ENCODE data around the gene KRT82.

The KRT82 gene

DNA sequence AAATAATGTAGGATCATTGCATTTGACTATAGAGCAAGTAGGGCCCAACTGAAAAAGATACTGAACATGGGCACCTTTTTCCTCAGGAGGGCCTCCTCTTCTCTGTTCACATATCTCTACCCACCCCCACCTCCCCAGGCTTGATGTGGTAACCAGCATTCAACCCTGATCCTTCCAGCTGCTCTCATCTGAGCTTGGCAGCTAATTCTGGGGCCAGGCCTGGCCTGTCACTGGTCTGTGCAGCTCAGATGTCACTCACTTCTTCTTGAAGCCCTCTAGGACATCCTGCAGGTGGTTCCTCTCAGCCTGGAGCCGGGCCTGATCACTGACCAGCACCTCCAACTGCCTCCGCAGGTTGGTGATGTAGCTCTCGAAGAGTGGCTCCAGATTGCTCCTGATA is 22.8 kb downstream of the KRT82 start:
- no peaks in the 10 kb centered on the region for H3K9me3 ChIP-seq (ENCODE audit: low read length)
- H3K79me2 ChIP-seq (ENCODE audit: insufficient read depth, low read length), result no peaks in the 10 kb centered on the region
- TF ChIP-seq, protein P1, sequence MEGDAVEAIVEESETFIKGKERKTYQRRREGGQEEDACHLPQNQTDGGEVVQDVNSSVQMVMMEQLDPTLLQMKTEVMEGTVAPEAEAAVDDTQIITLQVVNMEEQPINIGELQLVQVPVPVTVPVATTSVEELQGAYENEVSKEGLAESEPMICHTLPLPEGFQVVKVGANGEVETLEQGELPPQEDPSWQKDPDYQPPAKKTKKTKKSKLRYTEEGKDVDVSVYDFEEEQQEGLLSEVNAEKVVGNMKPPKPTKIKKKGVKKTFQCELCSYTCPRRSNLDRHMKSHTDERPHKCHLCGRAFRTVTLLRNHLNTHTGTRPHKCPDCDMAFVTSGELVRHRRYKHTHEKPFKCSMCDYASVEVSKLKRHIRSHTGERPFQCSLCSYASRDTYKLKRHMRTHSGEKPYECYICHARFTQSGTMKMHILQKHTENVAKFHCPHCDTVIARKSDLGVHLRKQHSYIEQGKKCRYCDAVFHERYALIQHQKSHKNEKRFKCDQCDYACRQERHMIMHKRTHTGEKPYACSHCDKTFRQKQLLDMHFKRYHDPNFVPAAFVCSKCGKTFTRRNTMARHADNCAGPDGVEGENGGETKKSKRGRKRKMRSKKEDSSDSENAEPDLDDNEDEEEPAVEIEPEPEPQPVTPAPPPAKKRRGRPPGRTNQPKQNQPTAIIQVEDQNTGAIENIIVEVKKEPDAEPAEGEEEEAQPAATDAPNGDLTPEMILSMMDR (IDR thresholded peaks at IDR 0.05; ENCODE audit: low read length), result no peak
- no peak for TF ChIP-seq EZH2 (IDR thresholded peaks at IDR 0.05; ENCODE audit: borderline replicate concordance, low read length)
- no peaks in the 10 kb centered on the region for H4K20me1 ChIP-seq (ENCODE audit: insufficient read depth, low read length)
- H3K9ac ChIP-seq (ENCODE audit: low read length), result no peak overlapping the region
- H3F3A ChIP-seq (ENCODE audit: insufficient read depth, low read length), result no peaks in the 10 kb centered on the region
- H2AFZ ChIP-seq (ENCODE audit: low read length), result no peak overlapping the region
- H3K9me2 ChIP-seq (ENCODE audit: low read depth, low read length), result no peaks in the 10 kb centered on the region
- no peak overlapping the region for H3K27ac ChIP-seq (ENCODE audit: low read depth, low read length, poor library complexity, severe bottlenecking)
- H3K4me2 ChIP-seq (ENCODE audit: low read length), result no peak overlapping the region
- H3K27me3 ChIP-seq (ENCODE audit: insufficient read depth, low read length), result peaks cover 6% of the 10 kb centered on the region; the same call in 1 of the 2 replicates
- no peaks in the 10 kb centered on the region for H3K36me3 ChIP-seq (ENCODE audit: insufficient read depth, low read length)
- no peaks in the 10 kb centered on the region for H3K4me1 ChIP-seq (ENCODE audit: insufficient read depth, low read length, severe bottlenecking)
- no peak overlapping the region for H3K4me3 ChIP-seq (ENCODE audit: low read depth, low read length, poor library complexity, severe bottlenecking)

DNA sequence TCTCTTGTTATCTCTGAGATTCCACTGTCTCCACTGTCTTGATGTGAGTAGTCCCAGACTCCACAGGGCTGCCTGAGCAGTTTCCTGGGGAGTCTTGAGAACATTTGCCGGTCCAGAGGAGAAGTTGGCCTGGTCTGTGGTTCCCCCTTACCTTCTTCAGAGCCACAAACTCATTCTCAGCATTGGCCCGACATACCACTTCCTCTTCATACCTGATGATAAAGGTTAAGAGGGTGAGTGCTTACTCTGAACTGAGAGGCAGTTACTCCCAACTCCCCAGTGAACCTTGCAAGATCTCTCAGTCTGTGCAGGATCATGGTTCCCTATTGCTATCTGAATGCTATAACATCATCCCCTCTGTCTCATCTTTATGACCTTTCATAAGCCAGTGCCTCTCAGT is 23.3 kb downstream of the KRT82 start:
- no peak overlapping the region for H3K27ac ChIP-seq (ENCODE audit: low read depth, low read length, poor library complexity, severe bottlenecking)
- no peak overlapping the region for H3K4me2 ChIP-seq (ENCODE audit: low read length)
- no peaks in the 10 kb centered on the region for H3K9me3 ChIP-seq (ENCODE audit: low read length)
- TF ChIP-seq, protein P1 (IDR thresholded peaks at IDR 0.05; ENCODE audit: low read length), result no peak
- no peak for TF ChIP-seq EZH2 (IDR thresholded peaks at IDR 0.05; ENCODE audit: borderline replicate concordance, low read length)
- peaks cover 6% of the 10 kb centered on the region; the same call in 1 of the 2 replicates for H3K27me3 ChIP-seq (ENCODE audit: insufficient read depth, low read length)
- H3K4me1 ChIP-seq (ENCODE audit: insufficient read depth, low read length, severe bottlenecking), result no peaks in the 10 kb centered on the region
- H3K36me3 ChIP-seq (ENCODE audit: insufficient read depth, low read length), result no peaks in the 10 kb centered on the region
- H3K79me2 ChIP-seq (ENCODE audit: insufficient read depth, low read length), result no peaks in the 10 kb centered on the region
- no peaks in the 10 kb centered on the region for H3K9me2 ChIP-seq (ENCODE audit: low read depth, low read length)
- no peaks in the 10 kb centered on the region for H3F3A ChIP-seq (ENCODE audit: insufficient read depth, low read length)
- no peaks in the 10 kb centered on the region for H4K20me1 ChIP-seq (ENCODE audit: insufficient read depth, low read length)
- no peak overlapping the region for H2AFZ ChIP-seq (ENCODE audit: low read length)
- no peak overlapping the region for H3K9ac ChIP-seq (ENCODE audit: low read length)
- H3K4me3 ChIP-seq (ENCODE audit: low read depth, low read length, poor library complexity, severe bottlenecking), result no peak overlapping the region

DNA sequence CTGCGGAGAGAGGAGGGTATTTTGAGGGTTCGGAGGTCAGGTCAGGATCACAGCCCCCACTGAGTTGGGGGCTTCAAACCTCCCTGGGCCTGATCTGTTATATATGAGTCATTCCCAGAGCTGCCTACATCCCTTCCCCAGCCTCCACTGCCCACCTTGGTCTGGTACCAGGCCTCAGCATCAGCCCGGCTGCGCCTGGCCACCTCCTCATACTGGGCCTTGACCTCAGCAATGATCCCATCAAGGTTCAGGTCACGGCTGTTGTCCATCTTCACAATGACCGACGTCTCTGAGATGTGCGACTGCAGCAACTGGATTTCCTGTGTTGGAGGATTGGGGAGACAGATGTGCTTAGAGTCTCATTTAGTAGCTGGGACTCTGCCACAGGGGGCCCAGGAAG is 24.9 kb downstream of the KRT82 start:
- Histone ChIP-seq H3K9me3 (ENCODE audit: low read length) (no peaks in the 10 kb centered on the region), H3K27ac (ENCODE audit: low read depth, low read length, poor library complexity, severe bottlenecking) (no peak overlapping the region), H3K36me3 (ENCODE audit: insufficient read depth, low read length) (no peaks in the 10 kb centered on the region), H3K4me2 (ENCODE audit: low read length) (no peak overlapping the region), H3K27me3 (ENCODE audit: insufficient read depth, low read length) (peaks cover 6% of the 10 kb centered on the region; the same call in 1 of the 2 replicates), H3K9ac (ENCODE audit: low read length) (no peak overlapping the region), H3K4me3 (ENCODE audit: low read depth, low read length, poor library complexity, severe bottlenecking) (no peak overlapping the region), H3F3A (ENCODE audit: insufficient read depth, low read length) (no peaks in the 10 kb centered on the region), H4K20me1 (ENCODE audit: insufficient read depth, low read length) (no peaks in the 10 kb centered on the region), H3K79me2 (ENCODE audit: insufficient read depth, low read length) (no peaks in the 10 kb centered on the region), H2AFZ (ENCODE audit: low read length) (no peak overlapping the region), H3K9me2 (ENCODE audit: low read depth, low read length) (no peaks in the 10 kb centered on the region), H3K4me1 (ENCODE audit: insufficient read depth, low read length, severe bottlenecking) (no peaks in the 10 kb centered on the region)
- TF ChIP-seq, protein P1 (IDR thresholded peaks at IDR 0.05; ENCODE audit: low read length), result no peak
- no peak for TF ChIP-seq EZH2 (IDR thresholded peaks at IDR 0.05; ENCODE audit: borderline replicate concordance, low read length)

Data from OCI-LY1 (cell line).